Kidney glomerular epithelial cell (primary cell): ENCODE data around the gene DCUN1D2.
A peak's percentile ranks its signal among the peaks of the same experiment; 100 is the strongest.
"Not testable (repeated sequence)": the region's sequence is repeated elsewhere in the genome, so short reads cannot be mapped to it uniquely, and the experiment has no call there.

ENCODE experiments used
- DNase-seq: peaks from one replicate; lab custom pipeline; 2025; lab: John Stamatoyannopoulos, UW

The DCUN1D2 gene

DNA sequence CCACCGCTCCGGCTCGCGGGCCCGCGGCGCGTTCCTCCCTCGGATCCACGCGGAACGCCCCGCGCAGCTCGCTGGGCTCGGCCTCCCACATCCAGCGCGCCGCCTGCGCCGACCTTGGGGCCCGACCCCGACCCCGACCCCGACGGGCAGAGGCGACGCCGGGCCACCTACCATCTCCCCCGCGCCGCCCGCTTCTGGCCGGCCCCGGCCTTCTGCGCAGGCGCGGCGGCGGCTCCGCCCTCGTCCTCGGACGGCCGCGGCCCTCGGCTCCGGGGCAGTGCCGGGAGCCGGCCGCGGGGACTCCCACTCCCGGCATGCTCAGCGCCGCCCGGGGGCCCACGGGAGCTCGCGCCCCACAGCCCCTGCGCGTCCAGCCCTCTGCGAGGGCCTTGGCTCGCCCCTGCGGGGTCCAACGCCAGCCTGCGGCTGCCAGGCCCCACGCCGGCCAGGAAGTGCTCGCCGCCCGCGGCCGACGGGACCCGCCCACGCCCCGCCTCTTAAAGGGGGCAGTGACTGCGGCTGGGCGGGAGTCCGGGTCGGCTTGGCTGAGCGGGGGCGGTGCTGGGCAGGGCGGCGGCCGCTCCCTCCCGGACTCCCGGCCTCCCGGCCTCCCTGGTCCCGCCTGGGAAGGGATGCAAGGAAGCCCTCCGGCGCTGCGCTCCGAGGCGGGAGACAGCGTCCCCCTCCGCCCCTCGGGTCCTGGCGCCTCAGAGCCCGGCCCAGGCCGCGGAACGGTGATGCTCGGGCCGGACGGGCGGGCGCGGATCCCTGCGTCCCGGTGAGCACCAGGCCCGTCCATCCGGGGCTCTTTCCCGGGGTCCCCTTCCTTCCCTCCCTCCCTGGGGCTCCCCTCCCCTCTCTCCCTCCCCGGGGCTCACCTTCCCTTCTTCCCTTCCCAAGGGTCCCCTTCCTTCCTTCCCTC lies at the start of gene DCUN1D2:
Gene DCUN1D2, minus strand, starts transcription at position 216 of the 922 bp plus-strand sequence. Its CDS starts 42 bp downstream, at position 174.
- peak; percentile 80 for DNase-seq

- no peak for DNase-seq
Observed at GRCh38 chr13:113539822-113540221, 49.3 kb upstream of the DCUN1D2 start.

DNA sequence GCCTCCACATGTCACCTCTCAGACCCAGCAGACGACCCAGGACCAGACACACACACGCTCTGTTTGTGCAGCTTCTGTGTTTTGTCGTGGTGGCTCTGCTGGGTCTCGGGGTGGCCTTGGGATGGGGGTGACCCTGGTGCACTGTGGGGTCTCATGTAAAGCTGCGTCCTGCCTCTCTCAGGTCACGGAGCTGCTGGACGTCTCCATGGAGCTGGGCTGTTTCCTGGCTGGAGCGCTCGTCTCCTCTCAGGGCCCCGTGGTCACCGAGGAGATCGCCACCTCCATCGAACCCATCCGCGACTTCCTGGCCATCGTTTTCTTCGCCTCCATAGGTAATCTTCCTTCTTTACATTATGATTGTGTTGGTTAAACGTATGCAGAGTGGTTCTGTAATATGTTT lies 48.7 kb upstream of the DCUN1D2 start:
- no peak for DNase-seq

- DNase-seq, result no peak
Observed at GRCh38 chr13:113538689-113539058, 48.2 kb upstream of the DCUN1D2 start.

GRCh38 chr13:113537909-113538688 lies 47.6 kb upstream of the DCUN1D2 start:
- no peak for DNase-seq

- no peak for DNase-seq
Observed at GRCh38 chr13:113537205-113537604, 46.7 kb upstream of the DCUN1D2 start.

DNA sequence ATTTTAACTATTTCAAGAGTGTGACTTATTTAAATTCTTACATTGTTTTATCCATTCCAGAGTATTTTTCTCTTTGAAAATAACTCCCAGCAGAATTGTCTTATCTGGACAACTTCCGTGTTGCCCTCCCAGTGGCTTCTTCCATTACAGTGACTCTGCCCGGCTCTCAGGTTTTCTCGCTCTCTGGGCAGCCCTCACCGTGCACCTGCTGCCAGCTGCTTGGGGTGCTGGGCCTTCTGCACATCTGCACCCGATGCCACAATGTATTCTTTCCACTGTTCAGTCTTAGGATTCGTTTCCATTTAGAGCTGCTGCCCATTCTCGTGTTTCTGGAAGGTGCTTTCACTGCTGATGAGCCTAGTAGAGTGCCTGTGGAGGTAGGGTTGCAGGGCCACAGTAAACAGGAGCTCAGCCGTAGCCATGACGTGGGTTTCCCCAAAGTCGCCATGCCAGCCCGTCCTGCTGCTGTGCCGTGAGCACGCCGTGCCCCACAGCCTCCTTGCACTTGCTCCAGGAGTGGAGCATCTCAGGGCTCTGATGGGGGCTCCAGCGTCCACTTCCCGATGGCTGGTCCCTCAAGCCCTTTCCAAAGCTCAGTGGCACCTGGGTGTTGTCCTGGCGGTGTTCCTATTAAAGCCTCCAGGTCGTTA lies 46.1 kb upstream of the DCUN1D2 start:
- no peak for DNase-seq

- no peak for DNase-seq
Observed at GRCh38 chr13:113535381-113535781, 44.9 kb upstream of the DCUN1D2 start.

DNA sequence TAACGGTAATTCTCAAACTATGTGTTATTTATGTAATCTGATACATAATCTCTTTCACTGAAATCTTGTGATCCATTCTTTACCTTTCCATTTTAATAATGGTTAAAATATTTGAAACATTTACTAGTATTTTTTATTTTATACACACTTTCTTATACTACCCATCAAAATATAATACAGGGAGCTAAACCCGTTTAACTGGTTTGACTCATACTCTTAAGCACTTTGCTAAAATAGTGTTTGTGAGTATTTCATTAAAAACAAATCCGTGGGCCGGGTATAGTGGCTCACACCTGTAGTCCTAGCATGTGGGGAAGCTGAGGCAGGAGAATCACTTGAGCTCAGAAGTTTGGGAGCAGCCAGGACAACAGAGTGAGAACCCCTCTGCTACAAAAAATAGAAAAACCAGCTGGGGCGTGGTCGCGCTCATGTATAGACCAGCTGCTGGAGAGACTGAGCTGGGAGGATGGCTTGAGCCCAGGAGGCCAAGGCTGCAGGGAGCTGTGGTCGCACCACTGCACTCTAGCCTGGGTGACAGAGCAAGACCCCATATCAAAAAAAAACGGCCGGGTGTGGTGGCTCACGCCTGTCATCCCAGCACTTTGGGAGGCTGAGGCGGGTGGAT lies 43.8 kb upstream of the DCUN1D2 start:
- no peak for DNase-seq

- no peak for DNase-seq
Observed at GRCh38 chr13:113533161-113533840, 42.8 kb upstream of the DCUN1D2 start.

GRCh38 chr13:113532156-113532806 lies 41.8 kb upstream of the DCUN1D2 start:
- peak; percentile 1 for DNase-seq

DNA sequence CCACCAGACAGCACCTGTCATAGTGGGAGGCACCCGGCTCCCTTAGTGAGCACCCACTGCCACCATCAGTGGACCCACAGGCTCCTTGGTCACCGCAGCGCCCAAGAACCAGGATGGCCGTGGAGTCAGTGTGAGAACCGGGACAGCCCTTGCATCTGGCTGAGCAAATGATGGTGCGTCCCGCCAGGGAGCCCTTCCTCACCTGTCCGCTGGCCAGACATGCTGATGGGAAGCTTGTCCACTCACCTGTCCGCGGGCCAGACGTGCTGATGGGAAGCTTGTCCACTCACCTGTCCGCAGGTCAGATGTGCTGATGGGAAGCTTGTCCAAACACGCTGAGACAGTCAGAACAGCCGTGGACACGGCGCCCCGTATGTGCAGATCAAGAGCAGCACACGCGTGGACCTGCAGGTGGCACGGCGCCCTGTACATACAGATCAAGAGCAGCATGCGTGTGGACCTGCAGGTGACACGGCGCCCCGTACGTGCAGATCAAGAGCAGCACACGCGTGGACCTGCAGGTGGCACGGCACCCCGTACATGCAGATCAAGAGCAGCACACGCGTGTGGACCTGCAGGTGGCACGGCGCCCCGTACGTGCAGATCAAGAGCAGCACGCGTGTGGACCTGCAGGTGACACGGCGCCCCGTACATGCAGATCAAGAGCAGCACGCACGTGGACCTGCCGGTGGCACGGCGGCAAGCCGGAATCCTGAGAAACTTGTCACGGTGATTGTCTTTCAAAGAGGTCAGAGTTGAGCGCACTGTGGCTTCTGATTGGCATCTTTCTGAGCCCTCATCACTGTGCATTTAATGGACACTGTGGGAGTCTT lies 40.7 kb upstream of the DCUN1D2 start:
- no peak for DNase-seq

- DNase-seq, result no peak
Observed at GRCh38 chr13:113528813-113529180, 38.3 kb upstream of the DCUN1D2 start.

DNA sequence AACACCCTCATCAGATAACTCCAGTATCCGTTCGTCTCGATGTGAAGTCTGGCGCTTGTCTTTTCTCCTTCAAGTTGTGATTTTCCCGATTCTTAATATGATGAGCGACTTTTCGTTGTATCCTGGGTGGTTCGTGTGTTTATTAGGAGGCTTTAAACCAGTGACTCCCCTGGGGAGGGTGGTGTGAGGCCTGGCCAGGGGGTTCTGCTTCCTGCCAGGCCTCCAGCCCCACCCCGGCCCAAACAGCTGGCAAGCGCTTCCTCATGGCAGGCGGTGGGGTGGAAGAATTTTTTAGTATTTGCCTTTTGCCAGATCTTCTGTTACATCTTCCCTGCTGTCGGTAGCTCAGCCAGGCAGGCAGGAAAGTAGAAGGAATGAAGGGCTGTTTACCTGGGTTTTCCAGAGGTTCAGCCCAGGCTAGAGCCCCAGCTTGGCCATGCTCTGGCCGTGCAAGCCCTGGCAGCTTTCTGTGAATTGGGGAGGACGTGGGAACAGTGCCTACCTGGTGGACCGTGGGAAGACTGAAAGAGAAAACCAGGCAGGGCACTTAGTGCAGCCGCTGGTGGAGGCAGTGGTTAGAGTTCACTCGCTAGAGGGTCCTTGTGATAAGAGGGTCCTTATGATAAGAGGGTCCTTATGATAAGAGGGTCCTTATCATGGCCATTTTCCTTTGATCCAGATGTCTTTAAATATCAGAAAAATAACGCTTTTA lies 37.7 kb upstream of the DCUN1D2 start:
- no peak for DNase-seq

- DNase-seq, result no peak
Observed at GRCh38 chr13:113527272-113527958, 36.9 kb upstream of the DCUN1D2 start.

DNA sequence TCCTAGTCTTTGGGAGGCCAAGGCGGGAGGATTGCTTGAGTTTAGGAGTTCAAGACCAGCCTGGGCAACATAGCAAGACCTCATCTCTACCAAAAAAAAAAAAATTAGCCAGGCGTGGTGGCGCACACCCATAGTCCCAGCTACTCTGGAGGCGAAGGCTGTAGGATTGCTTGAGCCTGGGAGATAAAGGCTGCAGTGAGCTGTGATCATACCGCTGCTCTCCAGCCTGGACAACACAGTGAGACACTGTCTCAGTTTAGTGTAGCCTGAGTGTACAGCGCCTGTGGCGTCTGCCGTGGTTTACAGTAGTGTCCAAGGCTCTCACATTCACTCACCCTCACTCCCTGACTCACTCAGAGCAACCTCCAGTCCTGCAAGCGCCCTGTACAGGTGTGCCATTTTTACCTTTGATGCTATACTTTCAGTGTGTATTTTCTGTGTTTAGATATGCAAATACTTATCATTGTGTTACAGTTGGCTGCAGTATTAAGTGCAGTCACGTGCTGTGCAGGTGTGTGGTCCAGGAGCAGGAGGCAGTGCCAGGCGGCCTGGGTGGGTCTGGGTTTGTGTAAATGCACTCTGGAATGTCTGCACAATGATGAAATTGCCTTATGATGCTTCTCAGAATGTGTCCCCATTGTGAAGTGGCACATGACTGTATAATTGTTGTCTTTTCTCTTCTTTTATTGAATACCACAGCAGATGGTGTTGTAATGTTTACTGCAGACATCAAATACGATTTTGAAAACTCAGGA lies 36.1 kb upstream of the DCUN1D2 start:
- no peak for DNase-seq

GRCh38 chr13:113522438-113522837 lies 31.9 kb upstream of the DCUN1D2 start:
- not testable (repeated sequence) for DNase-seq

DNA sequence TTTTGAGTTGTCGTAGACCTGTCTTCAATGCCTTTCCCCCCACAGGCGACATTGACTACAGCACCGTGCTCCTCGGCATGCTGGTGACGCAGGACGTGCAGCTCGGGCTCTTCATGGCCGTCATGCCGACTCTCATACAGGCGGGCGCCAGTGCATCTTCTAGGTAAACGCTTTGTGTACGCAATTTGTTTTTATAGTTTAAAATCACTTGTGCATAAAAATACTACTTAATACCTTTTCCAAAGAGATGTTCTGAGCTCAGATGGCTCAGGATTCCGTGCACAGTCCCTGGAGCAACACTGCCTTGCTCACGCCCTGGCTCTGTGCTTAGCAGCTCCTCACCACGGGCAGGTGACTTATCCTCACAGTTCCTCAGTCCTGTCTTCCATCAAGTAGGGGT lies 30.1 kb upstream of the DCUN1D2 start:
- no peak for DNase-seq
